Measurements from ENCODE around the gene CNMD.

The CNMD gene

DNA sequence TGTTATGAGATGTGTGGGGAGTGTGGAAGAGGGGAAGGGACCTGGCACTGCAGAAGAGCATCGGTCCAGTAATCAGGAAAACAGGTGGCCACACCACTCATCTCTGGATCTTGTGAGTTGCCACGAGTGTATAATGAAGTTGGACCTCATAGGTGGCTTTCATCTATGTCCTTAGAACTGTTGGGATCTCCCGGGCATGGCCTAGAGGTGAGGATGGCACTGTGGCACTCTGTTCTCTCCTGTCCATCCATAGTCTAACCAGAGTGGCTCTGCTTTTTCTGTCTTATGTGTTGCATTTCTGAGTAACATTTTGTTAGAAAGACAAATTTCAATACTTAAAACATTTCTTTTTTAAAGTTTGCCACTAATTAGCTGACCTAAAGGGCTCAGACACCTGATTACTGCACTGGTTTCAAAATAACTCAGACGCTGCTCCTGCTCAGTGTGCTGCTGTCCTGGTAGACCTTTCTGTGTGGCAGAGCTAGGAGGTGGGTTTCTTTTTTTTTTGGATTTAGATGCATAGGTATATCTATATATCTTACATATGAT lies 5.5 kb downstream of the CNMD start:
- H3K27ac ChIP-seq = no peak overlapping the region
- TF ChIP-seq, protein P1, sequence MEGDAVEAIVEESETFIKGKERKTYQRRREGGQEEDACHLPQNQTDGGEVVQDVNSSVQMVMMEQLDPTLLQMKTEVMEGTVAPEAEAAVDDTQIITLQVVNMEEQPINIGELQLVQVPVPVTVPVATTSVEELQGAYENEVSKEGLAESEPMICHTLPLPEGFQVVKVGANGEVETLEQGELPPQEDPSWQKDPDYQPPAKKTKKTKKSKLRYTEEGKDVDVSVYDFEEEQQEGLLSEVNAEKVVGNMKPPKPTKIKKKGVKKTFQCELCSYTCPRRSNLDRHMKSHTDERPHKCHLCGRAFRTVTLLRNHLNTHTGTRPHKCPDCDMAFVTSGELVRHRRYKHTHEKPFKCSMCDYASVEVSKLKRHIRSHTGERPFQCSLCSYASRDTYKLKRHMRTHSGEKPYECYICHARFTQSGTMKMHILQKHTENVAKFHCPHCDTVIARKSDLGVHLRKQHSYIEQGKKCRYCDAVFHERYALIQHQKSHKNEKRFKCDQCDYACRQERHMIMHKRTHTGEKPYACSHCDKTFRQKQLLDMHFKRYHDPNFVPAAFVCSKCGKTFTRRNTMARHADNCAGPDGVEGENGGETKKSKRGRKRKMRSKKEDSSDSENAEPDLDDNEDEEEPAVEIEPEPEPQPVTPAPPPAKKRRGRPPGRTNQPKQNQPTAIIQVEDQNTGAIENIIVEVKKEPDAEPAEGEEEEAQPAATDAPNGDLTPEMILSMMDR (conservative IDR thresholded peaks at IDR 0.05) = no peak
- TF ChIP-seq ZFX (IDR thresholded peaks at IDR 0.05) = no peak

DNA sequence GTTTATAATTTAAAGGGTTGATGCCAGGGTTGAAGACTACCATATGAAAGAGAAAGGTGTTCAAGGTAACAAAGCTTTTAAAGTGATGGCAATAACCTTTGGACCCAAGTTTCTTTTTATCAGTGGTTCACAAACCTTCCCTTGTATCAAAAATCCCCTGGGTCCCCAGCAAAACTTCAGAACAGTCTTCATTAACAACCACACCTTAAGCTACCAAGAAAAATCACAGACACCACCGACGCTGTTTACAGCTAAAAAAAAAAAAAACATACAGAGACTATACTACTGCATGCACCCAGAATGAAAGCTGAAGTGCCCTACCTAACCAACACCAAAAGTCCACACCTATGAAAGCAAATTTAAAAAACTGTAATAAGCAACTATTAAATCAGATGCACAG lies 13.4 kb downstream of the CNMD start:
- TF ChIP-seq, protein P1 (conservative IDR thresholded peaks at IDR 0.05) = no peak
- no peak for TF ChIP-seq ZFX (IDR thresholded peaks at IDR 0.05)
- no peak overlapping the region for H3K27ac ChIP-seq

DNA sequence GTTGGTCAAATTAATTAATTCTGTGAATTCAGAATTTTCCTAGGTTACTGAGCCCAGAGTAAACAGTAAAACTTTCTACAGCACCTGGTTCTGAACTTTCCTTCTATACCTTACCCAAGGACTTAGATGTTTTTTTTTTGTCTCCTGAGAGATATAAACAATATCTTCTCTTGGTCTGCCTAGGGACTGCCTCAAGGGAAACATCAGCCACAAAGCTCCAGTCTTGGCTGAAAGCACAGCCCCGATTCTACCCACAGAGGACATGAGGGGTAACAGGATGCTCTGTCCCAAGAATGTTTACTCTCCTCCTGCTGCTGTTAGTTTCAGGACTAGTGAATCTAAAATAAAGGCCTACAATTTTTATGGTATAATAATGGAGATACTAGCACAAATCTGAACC lies 14.3 kb downstream of the CNMD start:
- no peak overlapping the region for H3K27ac ChIP-seq
- TF ChIP-seq, protein P1 (conservative IDR thresholded peaks at IDR 0.05) = no peak
- TF ChIP-seq ZFX (IDR thresholded peaks at IDR 0.05) = no peak

GRCh38 chr13:52723181-52723580 lies 16.4 kb downstream of the CNMD start:
- TF ChIP-seq, protein P1 (conservative IDR thresholded peaks at IDR 0.05) = no peak
- no peak for TF ChIP-seq ZFX (IDR thresholded peaks at IDR 0.05)
- H3K27ac ChIP-seq = no peak overlapping the region

DNA sequence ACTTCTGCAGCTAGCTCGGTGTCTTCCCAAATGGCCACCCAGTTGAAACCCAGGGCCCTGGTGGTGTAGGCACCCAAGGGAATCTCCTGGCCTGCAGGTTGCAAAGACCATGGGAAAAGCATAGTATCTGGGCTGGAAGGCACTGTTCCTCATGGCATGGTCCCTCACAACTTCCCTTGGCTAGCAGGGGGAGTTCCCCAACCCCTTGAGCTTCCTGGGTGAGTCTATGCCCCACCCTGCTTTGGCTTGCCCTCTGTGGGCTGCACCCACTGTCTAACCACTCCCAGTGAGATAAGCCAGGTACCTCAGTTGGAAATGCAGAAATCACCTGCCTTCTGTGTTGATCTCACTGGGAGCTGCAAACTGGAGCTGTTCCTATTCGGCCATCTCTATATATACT lies 18.3 kb downstream of the CNMD start:
- peak overlapping the region; percentile 36 for H3K27ac ChIP-seq

GRCh38 chr13:52720904-52721303 lies 18.7 kb downstream of the CNMD start:
- peak overlapping the region; percentile 36 for H3K27ac ChIP-seq

GRCh38 chr13:52713894-52714293 lies 25.7 kb downstream of the CNMD start:
- TF ChIP-seq, protein P1 (conservative IDR thresholded peaks at IDR 0.05) = no peak
- TF ChIP-seq ZFX (IDR thresholded peaks at IDR 0.05) = no peak

DNA sequence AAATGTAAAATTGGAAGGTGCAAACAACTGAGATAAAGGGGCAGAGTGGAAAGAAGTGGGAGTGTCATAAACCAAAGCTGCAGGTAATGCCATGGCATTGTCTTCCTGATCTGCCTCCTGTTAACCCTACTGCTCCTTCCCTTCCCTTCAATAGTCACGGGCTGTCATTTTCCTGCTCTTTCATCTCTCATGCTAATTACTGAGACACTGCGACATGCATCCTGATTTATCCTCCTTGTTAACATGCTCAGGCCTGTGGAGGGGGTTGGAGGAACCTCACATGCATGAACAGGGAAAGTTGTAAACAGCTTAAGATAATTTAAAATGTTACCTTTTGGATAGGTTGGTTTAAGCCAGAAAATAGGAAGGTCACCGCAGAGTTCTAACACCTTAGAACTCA lies 27.2 kb downstream of the CNMD start:
- H3K27ac ChIP-seq = no peak overlapping the region
- TF ChIP-seq, protein P1 (conservative IDR thresholded peaks at IDR 0.05) = no peak
- TF ChIP-seq ZFX (IDR thresholded peaks at IDR 0.05) = no peak

More at GRCh38 chr13:52713894-52714293, 25.7 kb downstream of the CNMD start:
- no peak overlapping the region for H3K27ac ChIP-seq
